Upper lobe of left lung (tissue), 4 donors: ENCODE measurements around the gene SOX2.

ENCODE experiments used
- CTCF ChIP-seq, 6 experiments: fragments of 450-650 bp in 4 of 6; fragments of 200-600 bp in 2 of 6; sonication (generic) in 2 of 6; IDR thresholded peaks; one replicate each; pipeline ENCODE4 v1.5.1; 2016 to 2019; ENCODE audit warnings: antibody characterized with exemption in 6 of 6
- EP300 ChIP-seq, 4 donors: sonication (generic); formaldehyde crosslinking; IDR thresholded peaks; one replicate each; pipeline ENCODE4 v1.5.1; 2017; ENCODE audit warnings: antibody characterized with exemption in 4 of 4, control low read depth in 2 of 4
- POLR2A ChIP-seq, 4 donors: fragments of 450-650 bp; IDR thresholded peaks; one replicate each; pipeline ENCODE4 v1.5.1; 2016 to 2017; ENCODE audit warnings: antibody characterized with exemption in 4 of 4, mild to moderate bottlenecking in 2 of 4
- POLR2AphosphoS5 ChIP-seq, 2 donors: sonication (generic); formaldehyde crosslinking; IDR thresholded peaks; one replicate each; pipeline ENCODE4 v1.5.1; 2017; ENCODE audit warnings: antibody characterized with exemption in 2 of 2

DNA sequence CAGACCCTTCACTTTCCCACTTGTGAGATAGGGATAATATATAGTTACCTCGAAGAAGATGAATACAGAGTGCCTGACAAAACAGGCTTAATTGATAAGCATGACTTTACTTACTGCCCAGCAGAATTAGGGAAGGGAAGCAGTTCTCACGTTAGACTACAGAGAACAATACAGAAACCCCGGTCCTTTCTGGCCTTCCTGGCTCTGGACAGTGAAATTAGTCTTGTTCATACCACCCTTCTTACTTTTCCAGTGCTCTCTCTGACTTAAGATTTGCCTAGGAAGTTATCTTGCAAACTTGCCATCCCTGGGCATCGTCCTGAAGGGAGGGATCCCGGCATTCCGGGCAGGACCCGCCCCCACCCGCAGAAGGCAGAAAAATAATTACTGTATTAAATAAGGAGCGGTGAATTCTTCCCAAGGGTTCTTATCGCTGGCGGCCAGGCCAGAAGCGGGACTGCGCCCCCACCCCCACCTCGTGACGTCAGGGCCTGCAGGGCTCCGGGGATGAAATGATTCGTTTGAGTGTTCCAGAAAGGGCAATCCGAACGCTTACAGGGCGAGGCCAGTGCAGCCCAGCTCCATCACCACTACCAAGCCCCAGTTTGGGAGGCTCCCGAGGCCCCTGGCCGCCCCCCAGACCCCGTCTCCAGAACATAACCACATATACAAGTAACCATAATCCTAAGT, 8.4 kb downstream of the SOX2 start:
- TF ChIP-seq CTCF (IDR thresholded peaks at IDR 0.05): no peak
- no peak for TF ChIP-seq POLR2AphosphoS5 (IDR thresholded peaks at IDR 0.05)
- TF ChIP-seq POLR2A (IDR thresholded peaks at IDR 0.05): no peak
- no peak for TF ChIP-seq EP300 (IDR thresholded peaks at IDR 0.05)
